HG02571 (cell line): ENCODE measurements around the gene PDAP1.
A peak's percentile ranks its signal among the peaks of the same experiment; 100 is the strongest.
"Not testable (repeated sequence)": the region's sequence is repeated elsewhere in the genome, so short reads cannot be mapped to it uniquely, and the experiment has no call there.

Source experiments
- ATAC-seq: cut with Tn5 transposase; IDR thresholded peaks from one replicate; pipeline ENCODE4 v1.9.1; 2021; ENCODE audit warnings: mild to moderate bottlenecking, moderate library complexity; ENCODE audit not compliant: unreplicated experiment

PDAP1 gene

GRCh38 chr7:99380032-99380822 is 28.2 kb downstream of the PDAP1 start:
- peak; percentile 32 for ATAC-seq

- not testable (repeated sequence) for ATAC-seq
These were observed 28.7 kb downstream of the PDAP1 start for GRCh38 chr7:99379693-99380031.

- no peak for ATAC-seq
These were observed 29.3 kb downstream of the PDAP1 start for GRCh38 chr7:99379043-99379577.

GRCh38 chr7:99375070-99375807 is 33.2 kb downstream of the PDAP1 start:
- peak; percentile 45 for ATAC-seq

GRCh38 chr7:99374111-99375064 is 34.0 kb downstream of the PDAP1 start, which contains the start of gene ARPC1B:
ARPC1B (plus strand) TSS chr7:99374730; CDS start chr7:99385715, 10,985 bp downstream.
- peak; percentile 63 for ATAC-seq

GRCh38 chr7:99373091-99374066 is 35.0 kb downstream of the PDAP1 start:
- no peak for ATAC-seq

- ATAC-seq: no peak
These were observed 35.9 kb downstream of the PDAP1 start for GRCh38 chr7:99372275-99373090.

- no peak for ATAC-seq
These were observed 36.9 kb downstream of the PDAP1 start for GRCh38 chr7:99371376-99371920.

- ATAC-seq: no peak
These were observed 38.5 kb downstream of the PDAP1 start for GRCh38 chr7:99369767-99370391.

- no peak for ATAC-seq
These were observed 39.5 kb downstream of the PDAP1 start for GRCh38 chr7:99368750-99369389.

- ATAC-seq: no peak
These were observed 41.8 kb downstream of the PDAP1 start for GRCh38 chr7:99366646-99367045.

GRCh38 chr7:99365318-99366141 is 42.9 kb downstream of the PDAP1 start:
- no peak for ATAC-seq

GRCh38 chr7:99363286-99363685 is 45.1 kb downstream of the PDAP1 start:
- no peak for ATAC-seq

GRCh38 chr7:99362801-99363200 is 45.6 kb downstream of the PDAP1 start:
- ATAC-seq: no peak

- ATAC-seq: no peak
These were observed 48.8 kb downstream of the PDAP1 start for GRCh38 chr7:99359465-99360154.

- not testable (repeated sequence) for ATAC-seq
These were observed 49.9 kb downstream of the PDAP1 start for GRCh38 chr7:99358521-99358920.
